Endometrium (tissue), 2 donors: ENCODE results near the gene SYNC.
"Not testable (repeated sequence)": the region's sequence is repeated elsewhere in the genome, so short reads cannot be mapped to it uniquely, and the experiment has no call there.

Source experiments
- FAIRE-seq: peaks from 2 replicates; lab custom pipeline; 2012; peaks lifted over from hg19 to GRCh38; lab: Jason Lieb, UNC
- donor health status: control.
- donor health status: control.

The SYNC gene

DNA sequence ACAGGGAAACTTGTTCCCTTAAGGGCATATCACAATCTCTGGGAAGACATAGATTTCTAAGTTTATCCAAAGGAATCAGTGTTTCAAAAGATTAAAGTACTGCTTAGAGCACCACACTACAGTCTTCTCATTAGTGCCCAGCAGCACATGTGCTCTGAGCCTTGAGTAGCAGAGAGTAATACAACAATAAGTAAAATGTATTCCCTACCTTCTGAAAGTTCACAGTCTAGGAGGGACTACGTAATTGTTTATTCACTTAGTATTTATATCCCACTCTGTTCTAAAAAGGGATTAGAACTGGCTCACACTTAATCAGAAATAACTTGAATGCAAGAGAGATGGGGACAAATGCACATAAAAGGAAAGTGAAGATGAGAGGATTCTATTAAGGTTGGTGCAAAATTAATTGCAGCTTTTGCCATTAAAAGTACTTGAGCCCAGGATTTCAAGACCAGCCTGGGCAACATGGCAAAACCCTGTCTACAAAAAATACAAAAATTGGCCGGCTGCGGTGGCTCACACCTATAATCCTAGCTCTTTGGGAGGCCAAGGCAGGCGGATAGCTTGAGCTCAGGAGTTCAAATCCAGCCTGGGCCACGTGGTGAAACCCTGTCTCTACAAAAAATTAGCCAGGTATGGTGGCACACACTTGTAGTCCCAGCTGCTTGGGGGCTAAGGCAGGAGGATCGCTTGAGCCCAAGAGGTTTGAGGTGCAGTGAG is 9.0 kb downstream of the SYNC start:
- no peak for FAIRE-seq

DNA sequence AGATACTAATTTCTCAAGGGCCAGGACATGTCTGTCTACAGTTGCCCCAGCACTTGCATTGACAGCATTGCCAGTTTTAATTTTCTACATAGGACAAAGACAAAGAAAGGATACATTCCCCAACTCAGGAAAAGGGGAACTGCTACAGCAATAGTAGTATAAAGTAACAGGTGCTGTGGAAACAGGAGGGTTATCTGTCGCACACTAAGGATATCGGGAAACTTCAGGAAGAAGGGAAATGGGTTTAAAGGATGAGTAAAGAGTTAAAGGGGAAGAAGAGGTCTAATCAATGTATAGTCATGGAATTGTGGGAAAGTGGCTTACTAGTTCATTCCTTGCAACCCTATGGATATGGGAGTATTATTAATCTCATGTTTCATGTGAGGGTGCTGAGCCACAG is 16.2 kb downstream of the SYNC start:
- no peak for FAIRE-seq

DNA sequence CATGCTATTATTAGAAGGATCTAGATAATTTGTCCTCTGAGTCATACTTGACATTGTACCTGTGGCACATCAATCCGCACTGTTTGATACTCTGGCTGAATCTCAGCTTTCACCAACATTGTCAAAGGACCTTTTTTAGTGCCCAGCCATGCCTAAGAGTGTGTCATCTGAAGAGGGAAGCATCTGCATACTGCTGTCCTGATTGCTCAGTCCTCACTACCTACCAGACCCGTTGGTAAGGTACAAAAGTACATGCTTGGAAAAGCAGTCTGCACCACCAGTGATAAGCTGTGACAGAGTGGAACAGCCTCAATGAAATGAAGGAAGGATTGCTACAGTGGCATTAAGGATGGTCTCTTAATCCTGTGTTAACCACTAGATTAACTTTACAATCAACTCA is 17.1 kb downstream of the SYNC start:
- FAIRE-seq, result no peak

- peak; percentile 91 for FAIRE-seq
These were observed 18.3 kb downstream of the SYNC start for GRCh38 chr1:32684167-32684811.

GRCh38 chr1:32683397-32683796 is 19.2 kb downstream of the SYNC start:
- FAIRE-seq, result no peak

- no peak for FAIRE-seq
These were observed 20.6 kb downstream of the SYNC start for GRCh38 chr1:32681999-32682398.

GRCh38 chr1:32681509-32681908 is 21.1 kb downstream of the SYNC start:
- FAIRE-seq, result no peak

DNA sequence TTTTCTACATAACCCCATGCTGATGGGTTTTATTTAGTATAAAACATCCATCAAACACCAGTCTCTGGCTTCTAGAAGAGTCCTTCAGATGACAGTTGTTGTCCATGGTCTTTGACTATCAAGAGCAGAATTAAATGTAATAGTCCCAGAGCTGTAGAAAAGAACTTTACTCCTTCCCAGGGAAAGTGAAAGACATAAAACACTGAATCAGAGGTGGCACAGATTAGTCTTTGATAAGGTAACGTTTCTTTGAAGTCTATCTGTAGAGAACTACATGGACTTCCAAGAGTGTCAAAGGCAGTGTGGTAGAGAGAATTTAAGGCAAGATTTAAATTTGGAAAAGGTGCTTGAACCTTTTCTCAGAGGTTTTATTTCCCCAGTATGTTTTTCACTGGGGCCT is 21.9 kb downstream of the SYNC start:
- FAIRE-seq, result no peak

- FAIRE-seq, result peak; percentile 66
These were observed 22.6 kb downstream of the SYNC start for GRCh38 chr1:32679993-32680392.

GRCh38 chr1:32676945-32677344 is 25.6 kb downstream of the SYNC start:
- FAIRE-seq, result no peak

DNA sequence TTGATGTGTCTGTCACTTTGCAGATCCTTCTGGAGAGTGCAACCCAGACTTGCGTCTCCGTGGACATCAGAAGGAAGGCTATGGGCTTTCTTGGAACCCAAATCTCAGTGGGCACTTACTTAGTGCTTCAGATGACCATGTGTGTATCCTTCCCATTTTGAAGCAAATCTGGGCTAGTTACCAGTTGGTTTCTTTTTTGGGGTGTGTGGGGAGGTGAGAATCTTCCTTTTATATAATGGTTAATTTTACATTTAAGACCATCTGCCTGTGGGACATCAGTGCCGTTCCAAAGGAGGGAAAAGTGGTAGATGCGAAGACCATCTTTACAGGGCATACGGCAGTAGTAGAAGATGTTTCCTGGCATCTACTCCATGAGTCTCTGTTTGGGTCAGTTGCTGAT is 33.9 kb downstream of the SYNC start:
- not testable (repeated sequence) for FAIRE-seq

- no peak for FAIRE-seq
These were observed 35.5 kb downstream of the SYNC start for GRCh38 chr1:32666901-32667566.

DNA sequence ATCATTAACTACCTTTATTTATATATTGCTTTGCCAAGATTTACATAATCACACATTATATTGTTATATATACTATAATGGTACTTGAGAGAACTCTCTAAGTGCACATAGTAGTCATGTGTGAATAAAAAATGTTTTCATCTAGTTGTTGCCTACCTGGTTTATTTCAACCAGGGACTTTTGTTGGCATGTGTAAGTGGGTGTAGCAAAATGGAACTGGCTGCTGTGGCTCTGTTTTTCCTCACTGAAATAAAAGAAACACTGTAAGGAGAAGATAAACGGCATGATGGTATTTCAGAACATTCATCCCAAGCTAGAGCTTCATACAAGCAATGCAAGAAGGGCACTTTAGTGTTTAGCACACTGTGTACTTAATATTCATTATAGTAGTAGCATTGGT is 36.7 kb downstream of the SYNC start:
- no peak for FAIRE-seq

- no peak for FAIRE-seq
These were observed 43.0 kb downstream of the SYNC start for GRCh38 chr1:32659581-32659980.

DNA sequence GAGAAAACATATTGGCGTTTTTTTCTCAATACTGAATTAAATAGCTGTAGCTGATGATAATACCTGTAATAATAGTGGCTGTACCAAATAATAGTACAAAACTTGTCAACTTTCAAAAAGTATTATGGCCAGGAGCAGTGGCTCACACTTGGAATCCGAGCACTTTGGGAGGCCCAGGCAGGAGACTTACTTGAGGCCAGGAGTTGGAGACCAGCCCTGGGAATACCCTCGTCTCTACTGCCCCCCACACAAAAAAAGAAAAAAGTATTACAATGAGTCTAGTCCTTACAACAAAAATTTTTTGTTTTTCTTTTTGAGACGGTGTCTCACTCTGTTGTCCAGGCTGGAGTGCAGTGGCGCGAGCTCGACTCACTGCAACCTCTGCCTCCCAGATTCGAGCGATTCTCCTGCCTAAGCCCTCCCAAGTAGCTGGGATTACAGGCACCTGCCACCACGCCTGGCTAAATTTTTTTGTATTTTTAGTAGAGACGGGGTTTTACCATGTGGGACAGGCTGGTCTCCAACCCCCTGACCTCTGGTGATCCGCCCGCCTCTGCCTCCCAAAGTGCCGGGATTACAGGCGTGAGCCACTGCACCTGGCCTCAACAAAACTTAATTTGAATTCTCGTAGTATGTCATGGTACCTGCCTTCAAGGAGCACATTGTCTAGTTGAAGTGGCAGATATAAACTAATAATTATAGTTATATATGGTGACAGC is 50.2 kb downstream of the SYNC start:
- FAIRE-seq, result no peak

- no peak for FAIRE-seq
These were observed 51.0 kb downstream of the SYNC start for GRCh38 chr1:32651461-32652073.

GRCh38 chr1:32650752-32651460 is 51.7 kb downstream of the SYNC start, which contains the start of gene RBBP4:
Gene RBBP4, plus strand, starts transcription at chr1:32651208. Its CDS starts 99 bp downstream, at chr1:32651307.
- no peak for FAIRE-seq

GRCh38 chr1:32650248-32650751 is 52.3 kb downstream of the SYNC start, which contains the start of gene ZBTB8OS:
Gene ZBTB8OS, minus strand, starts transcription at chr1:32650550. Its CDS starts 21 bp downstream, at chr1:32650529.
- peak; percentile 71 for FAIRE-seq

- no peak for FAIRE-seq
These were observed 55.0 kb downstream of the SYNC start for GRCh38 chr1:32647308-32648134.

GRCh38 chr1:32644426-32644825 is 58.1 kb downstream of the SYNC start:
- no peak for FAIRE-seq
